Osteoblast (primary cell): Measurements from ENCODE around the gene WWP2. TPM values are rescaled to one million over a fixed set of nuclear protein-coding genes. Genes with fewer than 3 reads are reported as not detected.
"Not testable (repeated sequence)": the region's sequence is repeated elsewhere in the genome, so short reads cannot be mapped to it uniquely, and the experiment has no call there.

Source experiments
- DNase-seq: peaks from one replicate; pipeline ENCODE4 v3.0.0; 2011; ENCODE audit warnings: low spot score, mixed read lengths; ENCODE audit not compliant: insufficient read length; ENCODE audit errors: missing footprints
- H2AFZ ChIP-seq: 2 replicates; pipeline ENCODE4 v1.6.0; 2011; ENCODE audit warnings: mild to moderate bottlenecking, low read length
- H3K27ac ChIP-seq: 2 replicates; pipeline ENCODE4 v1.5.1; 2011; ENCODE audit warnings: mild to moderate bottlenecking, low read depth, low read length, moderate library complexity
- H3K27me3 ChIP-seq: 2 replicates; pipeline ENCODE4 v1.6.0; 2012; ENCODE audit warnings: mild to moderate bottlenecking, control low read depth, inconsistent platforms, low read length, moderate library complexity; ENCODE audit not compliant: insufficient read depth
- H3K36me3 ChIP-seq: 2 replicates; pipeline ENCODE4 v1.5.1; 2011; ENCODE audit warnings: mild to moderate bottlenecking, low read length, control low read depth, moderate library complexity; ENCODE audit not compliant: insufficient read depth
- H3K4me1 ChIP-seq: 2 replicates; pipeline ENCODE4 v1.5.1; 2011; ENCODE audit warnings: mild to moderate bottlenecking, low read length, control low read depth, moderate library complexity; ENCODE audit not compliant: insufficient read depth
- H3K4me2 ChIP-seq: 2 replicates; pipeline ENCODE4 v1.6.0; 2011; ENCODE audit warnings: mild to moderate bottlenecking, low read length; ENCODE audit not compliant: insufficient read depth
- H3K4me3 ChIP-seq: fragments of 200-600 bp; sonication (generic); 3 replicates; pipeline ENCODE4 v1.5.1; 2012; ENCODE audit warnings: mild to moderate bottlenecking, low read length, inconsistent platforms; ENCODE audit not compliant: insufficient read depth
- H3K79me2 ChIP-seq: 2 replicates; pipeline ENCODE4 v1.6.0; 2012; ENCODE audit warnings: mild to moderate bottlenecking, low read length, control low read depth, inconsistent platforms; ENCODE audit not compliant: insufficient read depth
- H3K9me3 ChIP-seq: 2 replicates; pipeline ENCODE4 v1.5.1; 2011; ENCODE audit warnings: low read depth, low read length, control low read depth
- H4K20me1 ChIP-seq: 2 replicates; pipeline ENCODE4 v1.6.0; 2012; ENCODE audit warnings: mild to moderate bottlenecking, low read length, control low read depth; ENCODE audit not compliant: insufficient read depth
- total RNA-seq: library from RNA; depleted of rRNA; stranded (reverse); fragments of >200 nt; gene quantifications from 2 replicates; pipeline ENCODE4 v1.2.3, GENCODE V29; 2012
- TF ChIP-seq, protein P1 (sequence below): IDR thresholded peaks from 2 replicates; pipeline ENCODE4 v1.5.1; 2011; ENCODE audit warnings: mild to moderate bottlenecking, low read depth, low read length, moderate library complexity; ENCODE audit errors: extremely low read depth

The WWP2 gene
- total RNA-seq, 1 donor, result 46.7 TPM

DNA sequence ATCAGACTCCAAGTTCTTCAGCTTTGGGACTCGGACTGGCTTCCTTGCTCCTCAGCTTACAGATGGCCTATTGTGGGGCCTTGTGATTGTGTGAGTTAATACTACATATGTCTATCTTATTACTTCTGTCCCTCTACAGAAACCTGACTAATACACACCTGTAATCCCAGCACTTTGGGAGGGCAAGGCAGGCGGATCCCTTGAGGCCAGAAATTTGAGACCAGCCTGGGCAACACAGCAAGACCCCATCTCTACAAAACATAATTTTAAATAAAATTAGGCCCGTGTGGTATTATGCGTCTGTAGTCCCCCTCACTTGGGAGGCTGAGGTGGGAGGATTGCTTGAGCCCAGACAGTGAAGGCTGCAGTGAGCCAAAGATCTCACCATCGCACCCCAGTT, 30.9 kb upstream of the WWP2 start:
- DNase-seq, H4K20me1 ChIP-seq, H3K4me3 ChIP-seq, H3K79me2 ChIP-seq, H3K4me2 ChIP-seq, H2AFZ ChIP-seq, H3K27ac ChIP-seq, H3K9me3 ChIP-seq, H3K36me3 ChIP-seq, H3K27me3 ChIP-seq: not testable (repeated sequence)
- peaks cover 10% of the 10 kb centered on the region for H3K4me1 ChIP-seq

DNA sequence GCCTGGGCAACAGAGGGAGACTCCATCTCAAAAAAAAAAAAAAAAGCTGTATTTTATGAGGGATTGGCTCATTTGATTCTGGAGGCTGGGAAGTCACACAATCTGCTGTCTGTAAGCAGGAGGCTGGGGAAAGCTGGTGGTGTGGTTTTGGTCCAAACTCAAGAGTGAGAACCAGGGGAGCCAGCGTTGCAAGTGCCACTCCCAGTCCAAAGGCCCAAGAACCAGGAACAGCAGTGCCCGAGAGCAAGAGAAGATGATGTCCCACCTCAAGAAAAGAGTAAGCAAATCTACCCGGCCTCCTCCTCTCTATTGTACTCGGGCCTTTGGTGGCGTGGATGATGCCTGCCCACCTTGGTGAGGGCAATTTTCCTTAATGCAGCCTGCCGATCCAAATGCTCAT, 30.0 kb upstream of the WWP2 start:
- no peak for DNase-seq
- Histone ChIP-seq H3K27me3 (no peaks in the 10 kb centered on the region), H3K4me2 (no peak overlapping the region), H3K9me3 (no peaks in the 10 kb centered on the region), H4K20me1 (no peaks in the 10 kb centered on the region), H2AFZ (no peak overlapping the region), H3K4me3 (no peak overlapping the region), H3K36me3 (no peaks in the 10 kb centered on the region), H3K4me1 (peaks cover 5% of the 10 kb centered on the region), H3K27ac (no peak overlapping the region), H3K79me2 (peaks cover 2% of the 10 kb centered on the region)
- TF ChIP-seq, protein P1, sequence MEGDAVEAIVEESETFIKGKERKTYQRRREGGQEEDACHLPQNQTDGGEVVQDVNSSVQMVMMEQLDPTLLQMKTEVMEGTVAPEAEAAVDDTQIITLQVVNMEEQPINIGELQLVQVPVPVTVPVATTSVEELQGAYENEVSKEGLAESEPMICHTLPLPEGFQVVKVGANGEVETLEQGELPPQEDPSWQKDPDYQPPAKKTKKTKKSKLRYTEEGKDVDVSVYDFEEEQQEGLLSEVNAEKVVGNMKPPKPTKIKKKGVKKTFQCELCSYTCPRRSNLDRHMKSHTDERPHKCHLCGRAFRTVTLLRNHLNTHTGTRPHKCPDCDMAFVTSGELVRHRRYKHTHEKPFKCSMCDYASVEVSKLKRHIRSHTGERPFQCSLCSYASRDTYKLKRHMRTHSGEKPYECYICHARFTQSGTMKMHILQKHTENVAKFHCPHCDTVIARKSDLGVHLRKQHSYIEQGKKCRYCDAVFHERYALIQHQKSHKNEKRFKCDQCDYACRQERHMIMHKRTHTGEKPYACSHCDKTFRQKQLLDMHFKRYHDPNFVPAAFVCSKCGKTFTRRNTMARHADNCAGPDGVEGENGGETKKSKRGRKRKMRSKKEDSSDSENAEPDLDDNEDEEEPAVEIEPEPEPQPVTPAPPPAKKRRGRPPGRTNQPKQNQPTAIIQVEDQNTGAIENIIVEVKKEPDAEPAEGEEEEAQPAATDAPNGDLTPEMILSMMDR, result no peak

DNA sequence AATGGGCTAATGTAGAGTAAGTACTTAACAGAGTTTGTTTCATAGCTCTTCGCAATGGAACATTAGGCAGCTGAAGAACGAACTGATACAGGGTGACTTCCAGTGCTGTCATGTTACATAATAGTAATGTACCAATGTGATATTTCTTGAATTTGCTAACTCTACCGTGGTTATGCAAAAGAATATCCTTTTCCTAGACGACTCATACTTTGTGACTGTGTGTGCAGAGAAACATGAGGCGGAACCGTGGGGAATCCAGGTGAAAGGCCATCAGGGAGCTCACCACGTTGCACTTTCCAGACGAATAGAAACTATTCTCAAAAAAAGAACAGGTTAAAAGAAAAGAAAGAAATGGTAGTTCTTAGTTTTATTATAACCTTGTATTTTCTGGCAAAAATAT, 20.6 kb upstream of the WWP2 start:
- H3K4me3 ChIP-seq, result no peak overlapping the region
- H3K9me3 ChIP-seq, result no peaks in the 10 kb centered on the region
- H4K20me1 ChIP-seq, result peaks cover 10% of the 10 kb centered on the region
- DNase-seq, result no peak
- H3K79me2 ChIP-seq, result peaks cover 13% of the 10 kb centered on the region
- no peak overlapping the region for H3K27ac ChIP-seq
- H2AFZ ChIP-seq, result no peak overlapping the region
- no peak overlapping the region for H3K4me2 ChIP-seq
- no peaks in the 10 kb centered on the region for H3K27me3 ChIP-seq
- peaks cover 5% of the 10 kb centered on the region for H3K4me1 ChIP-seq
- H3K36me3 ChIP-seq, result peaks cover 63% of the 10 kb centered on the region
- TF ChIP-seq, protein P1, result no peak

DNA sequence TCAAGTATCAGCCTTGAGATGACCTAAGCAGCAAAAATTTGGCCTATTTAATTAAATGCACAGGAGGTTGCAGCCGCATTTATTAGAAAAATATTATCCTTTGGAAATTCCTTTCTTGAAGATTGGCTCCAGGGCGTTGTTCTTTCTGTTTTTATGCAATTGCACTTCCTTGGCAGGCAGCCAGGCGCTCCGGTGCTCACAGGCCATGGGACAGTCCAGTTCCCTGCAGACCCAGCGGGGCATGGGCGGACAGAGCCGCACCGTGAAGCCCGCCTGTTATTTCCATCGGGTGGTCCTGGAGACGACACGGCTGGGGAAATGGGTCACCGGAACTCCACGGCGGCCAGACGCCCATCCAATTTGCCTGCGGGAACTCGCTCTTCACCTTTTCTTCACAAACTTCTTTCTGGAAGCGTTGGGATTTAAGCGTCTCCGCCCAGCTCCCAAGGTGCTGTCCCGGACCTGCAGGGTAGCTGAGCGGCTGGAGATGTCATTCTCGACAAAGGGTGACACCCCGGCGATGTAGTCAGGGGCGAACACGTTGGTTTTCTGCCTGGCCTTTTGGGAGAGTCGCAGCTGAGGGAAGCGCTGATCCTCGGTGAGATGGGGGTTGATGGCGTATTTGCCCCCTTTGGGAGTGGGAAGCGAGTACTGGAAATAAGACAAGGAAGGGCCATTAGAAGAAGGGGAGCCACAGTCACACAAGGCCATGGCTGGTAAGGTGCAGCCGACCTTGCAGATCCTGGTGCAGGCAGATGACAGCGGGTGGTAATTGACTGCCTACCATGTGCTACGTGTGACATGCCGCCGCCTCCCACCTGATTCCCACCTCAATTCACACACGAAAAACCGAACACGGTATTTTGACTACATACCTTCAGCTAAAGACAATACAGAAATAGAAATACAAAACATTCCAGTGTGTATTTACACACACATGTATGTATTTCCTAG, 19.9 kb upstream of the WWP2 start:
- Histone ChIP-seq H3K36me3 (peaks cover 68% of the 10 kb centered on the region), H4K20me1 (peaks cover 10% of the 10 kb centered on the region), H3K4me1 (peaks cover 5% of the 10 kb centered on the region), H3K4me2 (no peak overlapping the region), H3K4me3 (no peak overlapping the region), H3K79me2 (peaks cover 14% of the 10 kb centered on the region), H2AFZ (no peak overlapping the region), H3K27ac (no peak overlapping the region), H3K9me3 (no peaks in the 10 kb centered on the region), H3K27me3 (no peaks in the 10 kb centered on the region)
- TF ChIP-seq, protein P1, result no peak
- no peak for DNase-seq
